Endodermal cell (in vitro differentiated cells): ENCODE measurements around the gene ACKR4. TPM values are rescaled to one million over a fixed set of nuclear protein-coding genes. Genes with fewer than 3 reads are reported as not detected.

Source experiments
- DNase-seq: peaks from one replicate; pipeline ENCODE4 v3.0.0-alpha.2; 2017
- H3K27ac ChIP-seq: 2 replicates; pipeline ENCODE4 v1.5.1; 2013; ENCODE audit warnings: mild to moderate bottlenecking, low read depth, low read length, moderate library complexity
- H3K27me3 ChIP-seq: 2 replicates; pipeline ENCODE4 v1.6.1; 2013; ENCODE audit warnings: mild to moderate bottlenecking, low read length, moderate library complexity; ENCODE audit not compliant: insufficient read depth, control insufficient read depth, poor library complexity, severe bottlenecking
- H3K36me3 ChIP-seq: 2 replicates; pipeline ENCODE4 v1.7.0; 2013; ENCODE audit warnings: mild to moderate bottlenecking, low read length, moderate library complexity; ENCODE audit not compliant: control insufficient read depth, insufficient read depth
- H3K4me1 ChIP-seq: one replicate; pipeline ENCODE4 v1.7.0; 2013; ENCODE audit warnings: low read length; ENCODE audit not compliant: control insufficient read depth, insufficient read depth
- H3K4me3 ChIP-seq: 2 replicates; pipeline ENCODE4 v1.5.1; 2013; ENCODE audit warnings: mild to moderate bottlenecking, low read length, moderate library complexity
- H3K9ac ChIP-seq: 2 replicates; pipeline ENCODE4 v1.6.1; 2013; ENCODE audit warnings: mild to moderate bottlenecking, low read length, moderate library complexity; ENCODE audit not compliant: poor library complexity, severe bottlenecking; ENCODE audit errors: extremely low read depth
- H3K9me3 ChIP-seq: 2 replicates; pipeline ENCODE4 v1.6.1; 2013; ENCODE audit warnings: mild to moderate bottlenecking, low read length, moderate library complexity; ENCODE audit not compliant: control insufficient read depth
- H3K27ac Mint-ChIP-seq: 2 replicates; pipeline ENCODE4 v1.8.0; 2020; ENCODE audit warnings: mixed read lengths
- H3K27me3 Mint-ChIP-seq: 2 replicates; pipeline ENCODE4 v1.8.0; 2021; ENCODE audit warnings: mild to moderate bottlenecking, mixed read lengths; ENCODE audit not compliant: insufficient read depth
- H3K36me3 Mint-ChIP-seq: 2 replicates; pipeline ENCODE4 v1.8.0; 2020; ENCODE audit warnings: low read depth, mixed read lengths
- H3K4me1 Mint-ChIP-seq: 2 replicates; pipeline ENCODE4 v1.8.0; 2020; ENCODE audit warnings: mixed read lengths
- H3K4me3 Mint-ChIP-seq: 2 replicates; pipeline ENCODE4 v1.8.0; 2020; ENCODE audit warnings: mild to moderate bottlenecking, moderate library complexity, mixed read lengths
- H3K9me3 Mint-ChIP-seq: 2 replicates; pipeline ENCODE4 v1.8.0; 2020; ENCODE audit warnings: mild to moderate bottlenecking, mixed read lengths
- WGBS, 2 experiments: methylation state at CpG; one replicate each; pipeline versions ENCODE4 v1.1.5 to v1.1.7; 2013; ENCODE audit warnings: missing lambda C conversion rate in 2 of 2, mixed read lengths in 1 of 2; ENCODE audit not compliant: insufficient coverage in 1 of 2, insufficient read length in 1 of 2; 5-methylcytosine and 5-hydroxymethylcytosine counted together
- total RNA-seq, 2 donors: library from RNA; stranded (reverse); fragmentation: NEBNext Ultra II Directional in 1 of 2; extraction: Animal tissue kit (Norgen Biotek cat#: 25700) in 1 of 2; gene quantifications; 2 replicates in 1 of 2; 3 replicates in 1 of 2; pipeline ENCODE4 v1.2.1, GENCODE V29; 2021
- TF ChIP-seq, protein P1 (sequence below): fragments of 200-600 bp; sonication (generic); conservative IDR thresholded peaks from 2 replicates; pipeline ENCODE4 v1.5.0; 2021; ENCODE audit warnings: antibody characterized with exemption, mild to moderate bottlenecking

ACKR4 gene
- total RNA-seq, 2 donors from 2014 or later = not detected

DNA sequence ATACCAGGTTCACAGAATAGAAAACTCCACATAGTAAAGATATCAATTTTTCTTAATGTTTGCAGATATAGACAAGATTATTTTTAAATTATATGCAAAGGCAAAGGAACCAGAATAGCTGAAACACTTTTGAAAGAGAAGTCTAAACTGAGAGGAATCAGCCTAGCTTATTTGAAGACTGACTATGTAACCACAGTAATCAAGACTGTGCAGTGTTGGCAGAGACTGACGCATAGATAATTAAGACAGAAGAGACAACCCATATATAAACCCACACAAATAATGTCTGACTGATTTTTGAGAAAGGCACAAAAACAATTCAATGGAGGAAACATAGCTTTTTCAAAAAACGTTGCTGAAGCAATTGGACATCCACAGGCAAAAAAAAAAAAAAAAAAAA, 28.6 kb upstream of the ACKR4 start:
- no peak for DNase-seq
- Mint-ChIP-seq H3K4me1 (peaks cover 7% of the 10 kb centered on the region), H3K4me3 (no peak overlapping the region), H3K27me3 (no peaks in the 10 kb centered on the region), H3K9me3 (peaks cover 12% of the 10 kb centered on the region), H3K36me3 (peaks cover 23% of the 10 kb centered on the region), H3K27ac (no peak overlapping the region)
- no peaks in the 10 kb centered on the region for H3K27me3 ChIP-seq
- H3K9ac ChIP-seq = no peak overlapping the region
- no peak overlapping the region for H3K27ac ChIP-seq
- peaks cover 3% of the 10 kb centered on the region for H3K36me3 ChIP-seq
- no peak overlapping the region for H3K4me3 ChIP-seq
- H3K9me3 ChIP-seq = peaks cover 10% of the 10 kb centered on the region
- 90 to 100% methylated on average over 1 to 2 of the region's 2 CpGs for WGBS, 2 experiments
- TF ChIP-seq, protein P1, sequence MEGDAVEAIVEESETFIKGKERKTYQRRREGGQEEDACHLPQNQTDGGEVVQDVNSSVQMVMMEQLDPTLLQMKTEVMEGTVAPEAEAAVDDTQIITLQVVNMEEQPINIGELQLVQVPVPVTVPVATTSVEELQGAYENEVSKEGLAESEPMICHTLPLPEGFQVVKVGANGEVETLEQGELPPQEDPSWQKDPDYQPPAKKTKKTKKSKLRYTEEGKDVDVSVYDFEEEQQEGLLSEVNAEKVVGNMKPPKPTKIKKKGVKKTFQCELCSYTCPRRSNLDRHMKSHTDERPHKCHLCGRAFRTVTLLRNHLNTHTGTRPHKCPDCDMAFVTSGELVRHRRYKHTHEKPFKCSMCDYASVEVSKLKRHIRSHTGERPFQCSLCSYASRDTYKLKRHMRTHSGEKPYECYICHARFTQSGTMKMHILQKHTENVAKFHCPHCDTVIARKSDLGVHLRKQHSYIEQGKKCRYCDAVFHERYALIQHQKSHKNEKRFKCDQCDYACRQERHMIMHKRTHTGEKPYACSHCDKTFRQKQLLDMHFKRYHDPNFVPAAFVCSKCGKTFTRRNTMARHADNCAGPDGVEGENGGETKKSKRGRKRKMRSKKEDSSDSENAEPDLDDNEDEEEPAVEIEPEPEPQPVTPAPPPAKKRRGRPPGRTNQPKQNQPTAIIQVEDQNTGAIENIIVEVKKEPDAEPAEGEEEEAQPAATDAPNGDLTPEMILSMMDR = no peak
- H3K4me1 ChIP-seq = no peaks in the 10 kb centered on the region

DNA sequence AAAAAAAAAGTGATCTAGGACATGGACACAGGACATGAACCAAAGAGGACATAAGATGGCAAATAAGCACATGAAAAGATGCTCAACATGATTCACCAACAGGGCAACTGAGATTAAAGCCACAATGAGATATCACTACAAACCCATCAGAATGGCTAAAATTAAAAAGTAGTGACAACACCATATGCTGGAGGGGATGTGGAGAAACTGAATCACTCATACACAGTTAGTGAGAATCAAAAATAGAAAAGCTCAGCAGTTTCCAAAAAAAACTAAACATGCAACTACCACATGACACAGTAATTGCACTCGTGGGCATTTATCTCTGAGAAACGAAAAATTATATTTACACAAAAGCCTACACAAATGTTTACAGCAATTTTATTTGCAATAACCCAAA, 27.9 kb upstream of the ACKR4 start:
- H3K9me3 Mint-ChIP-seq = peaks cover 12% of the 10 kb centered on the region
- no peak overlapping the region for H3K27ac Mint-ChIP-seq
- H3K9me3 ChIP-seq = peaks cover 10% of the 10 kb centered on the region
- no peaks in the 10 kb centered on the region for H3K27me3 Mint-ChIP-seq
- H3K27me3 ChIP-seq = no peaks in the 10 kb centered on the region
- TF ChIP-seq, protein P1 = no peak
- peaks cover 3% of the 10 kb centered on the region for H3K36me3 ChIP-seq
- peaks cover 23% of the 10 kb centered on the region for H3K36me3 Mint-ChIP-seq
- no peaks in the 10 kb centered on the region for H3K4me1 ChIP-seq
- no peak for DNase-seq
- no peak overlapping the region for H3K27ac ChIP-seq
- H3K4me3 ChIP-seq = no peak overlapping the region
- H3K4me1 Mint-ChIP-seq = peaks cover 7% of the 10 kb centered on the region
- H3K9ac ChIP-seq = no peak overlapping the region
- H3K4me3 Mint-ChIP-seq = no peak overlapping the region
- 95% methylated on average over 2 of the region's 2 CpGs for WGBS, 2 experiments

DNA sequence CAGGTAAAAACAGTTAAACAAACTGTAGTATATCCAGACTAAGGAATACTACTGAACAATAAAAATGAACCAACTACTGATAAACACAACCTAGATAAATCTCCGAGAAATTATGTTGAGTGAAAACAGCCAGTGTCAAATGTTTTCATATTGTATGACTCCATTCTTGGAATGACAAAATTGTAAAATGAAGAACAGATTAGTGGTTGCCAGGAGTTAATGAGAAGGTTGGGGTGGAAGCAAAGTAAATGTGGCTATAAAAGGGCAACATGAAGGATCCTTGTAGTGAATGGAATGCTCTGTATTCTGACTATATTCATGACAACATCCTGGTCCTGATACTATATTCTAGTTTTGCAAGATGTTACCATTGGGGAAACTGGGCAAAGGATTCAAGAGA, 27.5 kb upstream of the ACKR4 start:
- 81% methylated on average over 1 of the region's 1 CpG; no CpG with 5 or more reads in 1 of the 2 experiments for WGBS, 2 experiments
- no peak overlapping the region for H3K27ac Mint-ChIP-seq

More for the DNA sequence above, 27.5 kb upstream of the ACKR4 start:
- Histone ChIP-seq H3K9me3 (peaks cover 10% of the 10 kb centered on the region), H3K4me1 (no peaks in the 10 kb centered on the region), H3K36me3 (peaks cover 3% of the 10 kb centered on the region), H3K27ac (no peak overlapping the region), H3K9ac (no peak overlapping the region), H3K4me3 (no peak overlapping the region), H3K27me3 (no peaks in the 10 kb centered on the region)
- TF ChIP-seq, protein P1 = no peak
- Mint-ChIP-seq H3K36me3 (peaks cover 23% of the 10 kb centered on the region), H3K4me3 (no peak overlapping the region), H3K4me1 (peaks cover 7% of the 10 kb centered on the region), H3K9me3 (peaks cover 12% of the 10 kb centered on the region), H3K27me3 (no peaks in the 10 kb centered on the region)
- no peak for DNase-seq
